ENCODE results near the gene ZYG11B.
"Not testable (repeated sequence)": the region's sequence is repeated elsewhere in the genome, so short reads cannot be mapped to it uniquely, and the experiment has no call there.

DNA sequence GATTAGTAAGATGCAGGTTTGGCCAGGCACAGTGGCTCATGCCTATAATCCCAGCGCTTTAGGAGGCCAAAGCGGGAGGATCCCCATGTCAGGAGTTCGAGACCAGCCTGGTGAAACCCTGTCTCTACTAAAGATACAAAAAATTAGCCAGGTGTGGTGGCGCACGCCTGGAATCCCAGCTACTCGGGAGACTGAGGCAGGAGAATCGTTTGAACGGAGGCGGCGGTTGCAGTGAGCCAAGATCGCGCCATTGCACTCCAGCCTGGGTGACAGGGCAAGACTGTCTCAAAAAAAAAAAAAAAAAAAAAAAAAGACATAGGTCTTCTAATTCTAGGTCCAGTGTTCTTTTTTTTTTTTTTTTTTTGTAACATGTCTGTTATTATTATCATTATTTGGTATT is 64.2 kb downstream of the ZYG11B start:
- TF ChIP-seq, protein P1, sequence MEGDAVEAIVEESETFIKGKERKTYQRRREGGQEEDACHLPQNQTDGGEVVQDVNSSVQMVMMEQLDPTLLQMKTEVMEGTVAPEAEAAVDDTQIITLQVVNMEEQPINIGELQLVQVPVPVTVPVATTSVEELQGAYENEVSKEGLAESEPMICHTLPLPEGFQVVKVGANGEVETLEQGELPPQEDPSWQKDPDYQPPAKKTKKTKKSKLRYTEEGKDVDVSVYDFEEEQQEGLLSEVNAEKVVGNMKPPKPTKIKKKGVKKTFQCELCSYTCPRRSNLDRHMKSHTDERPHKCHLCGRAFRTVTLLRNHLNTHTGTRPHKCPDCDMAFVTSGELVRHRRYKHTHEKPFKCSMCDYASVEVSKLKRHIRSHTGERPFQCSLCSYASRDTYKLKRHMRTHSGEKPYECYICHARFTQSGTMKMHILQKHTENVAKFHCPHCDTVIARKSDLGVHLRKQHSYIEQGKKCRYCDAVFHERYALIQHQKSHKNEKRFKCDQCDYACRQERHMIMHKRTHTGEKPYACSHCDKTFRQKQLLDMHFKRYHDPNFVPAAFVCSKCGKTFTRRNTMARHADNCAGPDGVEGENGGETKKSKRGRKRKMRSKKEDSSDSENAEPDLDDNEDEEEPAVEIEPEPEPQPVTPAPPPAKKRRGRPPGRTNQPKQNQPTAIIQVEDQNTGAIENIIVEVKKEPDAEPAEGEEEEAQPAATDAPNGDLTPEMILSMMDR (IDR thresholded peaks at IDR 0.05), result not testable (repeated sequence)
- TF ChIP-seq POLR2A (IDR thresholded peaks at IDR 0.05), result not testable (repeated sequence)

Measured in esophagus squamous epithelium (tissue), 4 donors.